SK-N-SH treated with all-trans-retinoic acid at 6 μM for 48 hours (cell line): ENCODE results near the gene BAX.

Experiments used
- ATAC-seq: fragments of 200-7000 bp; cut with Tn5 transposase; 3 replicates; pipeline ENCODE4 v1.9.1; 2020; ENCODE audit warnings: mild to moderate bottlenecking, moderate library complexity
- ARNTL ChIP-seq: fragments of 450-650 bp; formaldehyde crosslinking; IDR thresholded peaks from 2 replicates; pipeline ENCODE4 v1.5.0; 2020; ENCODE audit warnings: low read depth, mild to moderate bottlenecking, moderate library complexity, borderline replicate concordance
- BACH2 ChIP-seq: fragments of 250-450 bp; sonication (Bioruptor Pico); IDR thresholded peaks from 2 replicates; pipeline ENCODE4 v1.9.0; 2021; ENCODE audit warnings: mild to moderate bottlenecking, borderline replicate concordance
- CSDC2 ChIP-seq: fragments of 250-450 bp; sonication (Bioruptor Pico); IDR thresholded peaks from 2 replicates; pipeline ENCODE4 v1.5.0; 2020; ENCODE audit warnings: mild to moderate bottlenecking, moderate library complexity
- ESRRG ChIP-seq: fragments of 250-450 bp; sonication (Bioruptor Pico); IDR thresholded peaks from 2 replicates; pipeline ENCODE4 v1.6.1; 2021; ENCODE audit warnings: mild to moderate bottlenecking
- ISL1 ChIP-seq: fragments of 250-450 bp; sonication (Bioruptor Pico); IDR thresholded peaks from 2 replicates; pipeline ENCODE4 v2.1.2; 2022; ENCODE audit warnings: mild to moderate bottlenecking, moderate library complexity
- OSR1 ChIP-seq: fragments of 250-450 bp; sonication (Bioruptor Pico); IDR thresholded peaks from 2 replicates; pipeline ENCODE4 v1.8.0; 2022; ENCODE audit warnings: moderate library complexity, mild to moderate bottlenecking, inconsistent platforms
- RARB ChIP-seq: fragments of 250-450 bp; sonication (Bioruptor Pico); IDR thresholded peaks from 2 replicates; pipeline ENCODE4 v1.8.0; 2021; ENCODE audit warnings: mild to moderate bottlenecking, moderate library complexity
- TCF4 ChIP-seq: fragments of 250-450 bp; sonication (Bioruptor Pico); IDR thresholded peaks from 2 replicates; pipeline ENCODE4 v1.8.0; 2021; ENCODE audit warnings: mild to moderate bottlenecking, moderate library complexity, borderline replicate concordance
- ZC3H10 ChIP-seq: fragments of 250-450 bp; sonication (Bioruptor Pico); IDR thresholded peaks from 2 replicates; pipeline ENCODE4 v1.5.1; 2021; ENCODE audit warnings: mild to moderate bottlenecking, moderate library complexity
- ZFP3 ChIP-seq: fragments of 250-450 bp; sonication (Bioruptor Pico); IDR thresholded peaks from 2 replicates; pipeline ENCODE4 v1.5.0; 2020; ENCODE audit warnings: mild to moderate bottlenecking, moderate library complexity
- ZFP30 ChIP-seq: fragments of 450-650 bp; formaldehyde crosslinking; IDR thresholded peaks from 2 replicates; pipeline ENCODE4 v1.5.0; 2022; ENCODE audit warnings: mild to moderate bottlenecking, moderate library complexity
- ZNF565 ChIP-seq: fragments of 450-650 bp; formaldehyde crosslinking; conservative IDR thresholded peaks from 2 replicates; pipeline ENCODE4 v1.5.0; 2020; ENCODE audit warnings: low read depth, mild to moderate bottlenecking, moderate library complexity
- TF ChIP-seq, protein P1 (sequence below): fragments of 250-450 bp; sonication (Bioruptor Pico); IDR thresholded peaks from 2 replicates; pipeline ENCODE4 v1.8.0; 2020; ENCODE audit warnings: mild to moderate bottlenecking, moderate library complexity, borderline replicate concordance
- TF ChIP-seq, protein P2 (sequence below): fragments of 250-450 bp; sonication (Bioruptor Pico); IDR thresholded peaks from 2 replicates; pipeline ENCODE4 v1.5.1; 2021; ENCODE audit warnings: mild to moderate bottlenecking, moderate library complexity
- TF ChIP-seq, protein P3 (sequence below): fragments of 250-450 bp; sonication (Bioruptor Pico); IDR thresholded peaks from 2 replicates; pipeline ENCODE4 v1.5.0; 2020; ENCODE audit warnings: mild to moderate bottlenecking, moderate library complexity
- TF ChIP-seq, protein P4 (sequence below): fragments of 250-450 bp; sonication (Bioruptor Pico); IDR thresholded peaks from 2 replicates; pipeline ENCODE4 v1.5.1; 2020; ENCODE audit warnings: low read depth, mild to moderate bottlenecking, moderate library complexity
- TF ChIP-seq, protein P5 (sequence below): fragments of 250-450 bp; sonication (Bioruptor Pico); IDR thresholded peaks from 2 replicates; pipeline ENCODE4 v1.8.0; 2021; ENCODE audit warnings: low read depth, mild to moderate bottlenecking, moderate library complexity, borderline replicate concordance

The BAX gene

DNA sequence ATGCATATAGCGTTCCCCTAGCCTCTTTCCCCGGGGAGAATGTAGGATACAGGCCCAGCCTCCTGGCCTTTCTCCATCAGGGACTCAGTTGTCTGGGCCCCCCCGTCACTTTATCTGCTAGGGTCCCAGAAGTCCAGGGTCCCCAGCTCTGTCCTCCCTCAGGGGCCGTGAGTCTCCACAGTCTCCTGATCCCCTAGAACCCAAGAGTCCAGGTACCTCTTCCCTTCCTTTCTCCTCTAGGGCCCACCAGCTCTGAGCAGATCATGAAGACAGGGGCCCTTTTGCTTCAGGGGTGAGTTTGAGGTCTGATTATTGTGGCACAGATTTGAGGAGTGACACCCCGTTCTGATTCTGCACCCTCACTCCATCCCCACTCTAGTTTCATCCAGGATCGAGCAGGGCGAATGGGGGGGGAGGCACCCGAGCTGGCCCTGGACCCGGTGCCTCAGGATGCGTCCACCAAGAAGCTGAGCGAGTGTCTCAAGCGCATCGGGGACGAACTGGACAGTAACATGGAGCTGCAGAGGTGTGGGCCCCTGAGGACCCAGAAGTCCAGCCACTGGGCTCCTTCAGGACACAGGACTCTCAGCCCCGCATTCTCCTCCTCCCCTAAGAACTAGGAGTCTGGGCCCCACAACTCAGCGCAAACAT is 758 bp downstream of the BAX start:
- ATAC-seq = no peak
- TF ChIP-seq, protein P1, sequence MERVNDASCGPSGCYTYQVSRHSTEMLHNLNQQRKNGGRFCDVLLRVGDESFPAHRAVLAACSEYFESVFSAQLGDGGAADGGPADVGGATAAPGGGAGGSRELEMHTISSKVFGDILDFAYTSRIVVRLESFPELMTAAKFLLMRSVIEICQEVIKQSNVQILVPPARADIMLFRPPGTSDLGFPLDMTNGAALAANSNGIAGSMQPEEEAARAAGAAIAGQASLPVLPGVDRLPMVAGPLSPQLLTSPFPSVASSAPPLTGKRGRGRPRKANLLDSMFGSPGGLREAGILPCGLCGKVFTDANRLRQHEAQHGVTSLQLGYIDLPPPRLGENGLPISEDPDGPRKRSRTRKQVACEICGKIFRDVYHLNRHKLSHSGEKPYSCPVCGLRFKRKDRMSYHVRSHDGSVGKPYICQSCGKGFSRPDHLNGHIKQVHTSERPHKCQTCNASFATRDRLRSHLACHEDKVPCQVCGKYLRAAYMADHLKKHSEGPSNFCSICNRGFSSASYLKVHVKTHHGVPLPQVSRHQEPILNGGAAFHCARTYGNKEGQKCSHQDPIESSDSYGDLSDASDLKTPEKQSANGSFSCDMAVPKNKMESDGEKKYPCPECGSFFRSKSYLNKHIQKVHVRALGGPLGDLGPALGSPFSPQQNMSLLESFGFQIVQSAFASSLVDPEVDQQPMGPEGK (CRISPR knock-in tag) = no peak
- TF ChIP-seq, protein P2, sequence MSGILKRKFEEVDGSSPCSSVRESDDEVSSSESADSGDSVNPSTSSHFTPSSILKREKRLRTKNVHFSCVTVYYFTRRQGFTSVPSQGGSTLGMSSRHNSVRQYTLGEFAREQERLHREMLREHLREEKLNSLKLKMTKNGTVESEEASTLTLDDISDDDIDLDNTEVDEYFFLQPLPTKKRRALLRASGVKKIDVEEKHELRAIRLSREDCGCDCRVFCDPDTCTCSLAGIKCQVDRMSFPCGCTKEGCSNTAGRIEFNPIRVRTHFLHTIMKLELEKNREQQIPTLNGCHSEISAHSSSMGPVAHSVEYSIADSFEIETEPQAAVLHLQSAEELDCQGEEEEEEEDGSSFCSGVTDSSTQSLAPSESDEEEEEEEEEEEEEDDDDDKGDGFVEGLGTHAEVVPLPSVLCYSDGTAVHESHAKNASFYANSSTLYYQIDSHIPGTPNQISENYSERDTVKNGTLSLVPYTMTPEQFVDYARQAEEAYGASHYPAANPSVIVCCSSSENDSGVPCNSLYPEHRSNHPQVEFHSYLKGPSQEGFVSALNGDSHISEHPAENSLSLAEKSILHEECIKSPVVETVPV = no peak
- TF ChIP-seq, protein P3, sequence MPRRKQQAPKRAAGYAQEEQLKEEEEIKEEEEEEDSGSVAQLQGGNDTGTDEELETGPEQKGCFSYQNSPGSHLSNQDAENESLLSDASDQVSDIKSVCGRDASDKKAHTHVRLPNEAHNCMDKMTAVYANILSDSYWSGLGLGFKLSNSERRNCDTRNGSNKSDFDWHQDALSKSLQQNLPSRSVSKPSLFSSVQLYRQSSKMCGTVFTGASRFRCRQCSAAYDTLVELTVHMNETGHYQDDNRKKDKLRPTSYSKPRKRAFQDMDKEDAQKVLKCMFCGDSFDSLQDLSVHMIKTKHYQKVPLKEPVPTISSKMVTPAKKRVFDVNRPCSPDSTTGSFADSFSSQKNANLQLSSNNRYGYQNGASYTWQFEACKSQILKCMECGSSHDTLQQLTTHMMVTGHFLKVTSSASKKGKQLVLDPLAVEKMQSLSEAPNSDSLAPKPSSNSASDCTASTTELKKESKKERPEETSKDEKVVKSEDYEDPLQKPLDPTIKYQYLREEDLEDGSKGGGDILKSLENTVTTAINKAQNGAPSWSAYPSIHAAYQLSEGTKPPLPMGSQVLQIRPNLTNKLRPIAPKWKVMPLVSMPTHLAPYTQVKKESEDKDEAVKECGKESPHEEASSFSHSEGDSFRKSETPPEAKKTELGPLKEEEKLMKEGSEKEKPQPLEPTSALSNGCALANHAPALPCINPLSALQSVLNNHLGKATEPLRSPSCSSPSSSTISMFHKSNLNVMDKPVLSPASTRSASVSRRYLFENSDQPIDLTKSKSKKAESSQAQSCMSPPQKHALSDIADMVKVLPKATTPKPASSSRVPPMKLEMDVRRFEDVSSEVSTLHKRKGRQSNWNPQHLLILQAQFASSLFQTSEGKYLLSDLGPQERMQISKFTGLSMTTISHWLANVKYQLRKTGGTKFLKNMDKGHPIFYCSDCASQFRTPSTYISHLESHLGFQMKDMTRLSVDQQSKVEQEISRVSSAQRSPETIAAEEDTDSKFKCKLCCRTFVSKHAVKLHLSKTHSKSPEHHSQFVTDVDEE (CRISPR knock-in tag) = no peak
- TF ChIP-seq ISL1 (CRISPR knock-in tag) = no peak
- TF ChIP-seq ZFP3 (CRISPR knock-in tag) = no peak
- TF ChIP-seq, all 23 proteins: peak for 0

DNA sequence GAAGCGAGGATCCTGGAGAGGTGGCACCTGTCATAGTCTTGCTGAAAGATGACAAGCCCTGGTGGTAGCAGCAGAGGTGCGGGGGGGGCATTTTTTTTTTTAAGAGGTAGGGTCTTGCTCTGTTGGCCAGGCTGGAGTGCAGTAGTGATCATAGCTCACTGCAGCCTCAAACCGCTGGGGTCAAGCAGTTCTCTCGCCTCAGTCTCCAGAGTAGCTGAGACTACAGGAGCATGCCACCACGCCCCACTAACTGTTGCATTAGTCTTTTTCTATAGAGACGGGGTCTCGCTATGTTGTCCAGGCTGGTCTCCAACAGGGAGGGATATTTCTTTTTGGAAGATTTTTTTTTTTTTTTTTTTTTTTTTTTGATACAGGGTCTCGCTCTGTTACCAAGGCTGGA is 3.3 kb downstream of the BAX start:
- no peak for TF ChIP-seq ZFP30
- no peak for ATAC-seq

DNA sequence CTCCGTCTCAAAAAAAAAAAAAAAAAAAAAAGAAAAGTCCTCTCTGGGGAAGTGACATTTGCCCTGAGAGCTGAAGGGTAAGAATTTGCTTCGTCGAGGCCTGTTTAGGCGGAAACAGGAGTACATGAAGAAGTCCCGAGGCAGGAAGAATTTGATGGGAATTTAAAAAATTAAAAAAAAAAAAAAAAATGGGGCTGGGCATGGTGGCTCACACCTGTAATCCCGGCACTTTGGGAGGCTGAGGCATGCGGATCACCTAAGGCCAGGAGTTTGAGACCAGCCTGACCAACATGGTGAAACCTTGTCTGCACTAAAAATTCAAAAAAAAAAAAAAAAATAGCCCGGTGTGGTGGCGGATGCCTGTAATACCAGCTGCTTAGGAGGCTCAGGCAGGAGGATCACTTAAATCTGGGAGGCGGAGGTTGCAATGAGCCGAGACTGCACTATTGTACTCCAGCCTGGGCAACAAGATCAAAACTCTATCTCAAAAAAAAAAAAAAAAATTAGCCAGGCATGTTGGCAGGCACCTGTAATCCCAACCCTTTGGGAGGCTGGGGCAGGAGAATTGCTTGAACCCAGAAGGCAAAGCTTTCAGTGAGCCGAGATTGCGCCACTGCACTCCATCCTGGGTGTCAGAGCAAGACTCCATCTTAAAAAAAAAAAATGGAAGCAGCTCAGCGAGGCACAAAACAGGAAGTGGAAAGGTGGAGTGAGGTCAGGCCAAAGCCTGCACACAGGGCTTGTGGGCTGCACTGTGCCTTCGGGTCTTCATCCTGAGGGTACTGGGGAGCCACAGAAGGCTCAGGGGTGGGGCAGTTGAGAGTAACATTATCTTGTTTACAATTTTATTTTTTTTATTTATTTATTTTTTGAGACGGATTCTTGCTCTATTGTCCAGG is 4.9 kb downstream of the BAX start:
- no peak for ATAC-seq
- no peak for TF ChIP-seq ESRRG (CRISPR knock-in tag)
- no peak for TF ChIP-seq ZFP30
- no peak for TF ChIP-seq ZFP3 (CRISPR knock-in tag)
- TF ChIP-seq ZC3H10 (CRISPR knock-in tag) = no peak
- TF ChIP-seq ISL1 (CRISPR knock-in tag) = no peak
- no peak for TF ChIP-seq ARNTL
- no peak for TF ChIP-seq OSR1 (CRISPR knock-in tag)
- no peak for TF ChIP-seq BACH2 (CRISPR knock-in tag)
- TF ChIP-seq, protein P4, sequence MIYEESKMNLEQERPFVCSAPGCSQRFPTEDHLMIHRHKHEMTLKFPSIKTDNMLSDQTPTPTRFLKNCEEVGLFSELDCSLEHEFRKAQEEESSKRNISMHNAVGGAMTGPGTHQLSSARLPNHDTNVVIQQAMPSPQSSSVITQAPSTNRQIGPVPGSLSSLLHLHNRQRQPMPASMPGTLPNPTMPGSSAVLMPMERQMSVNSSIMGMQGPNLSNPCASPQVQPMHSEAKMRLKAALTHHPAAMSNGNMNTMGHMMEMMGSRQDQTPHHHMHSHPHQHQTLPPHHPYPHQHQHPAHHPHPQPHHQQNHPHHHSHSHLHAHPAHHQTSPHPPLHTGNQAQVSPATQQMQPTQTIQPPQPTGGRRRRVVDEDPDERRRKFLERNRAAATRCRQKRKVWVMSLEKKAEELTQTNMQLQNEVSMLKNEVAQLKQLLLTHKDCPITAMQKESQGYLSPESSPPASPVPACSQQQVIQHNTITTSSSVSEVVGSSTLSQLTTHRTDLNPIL (CRISPR knock-in tag) = no peak
- no peak for TF ChIP-seq RARB (CRISPR knock-in tag)
- TF ChIP-seq, protein P5, sequence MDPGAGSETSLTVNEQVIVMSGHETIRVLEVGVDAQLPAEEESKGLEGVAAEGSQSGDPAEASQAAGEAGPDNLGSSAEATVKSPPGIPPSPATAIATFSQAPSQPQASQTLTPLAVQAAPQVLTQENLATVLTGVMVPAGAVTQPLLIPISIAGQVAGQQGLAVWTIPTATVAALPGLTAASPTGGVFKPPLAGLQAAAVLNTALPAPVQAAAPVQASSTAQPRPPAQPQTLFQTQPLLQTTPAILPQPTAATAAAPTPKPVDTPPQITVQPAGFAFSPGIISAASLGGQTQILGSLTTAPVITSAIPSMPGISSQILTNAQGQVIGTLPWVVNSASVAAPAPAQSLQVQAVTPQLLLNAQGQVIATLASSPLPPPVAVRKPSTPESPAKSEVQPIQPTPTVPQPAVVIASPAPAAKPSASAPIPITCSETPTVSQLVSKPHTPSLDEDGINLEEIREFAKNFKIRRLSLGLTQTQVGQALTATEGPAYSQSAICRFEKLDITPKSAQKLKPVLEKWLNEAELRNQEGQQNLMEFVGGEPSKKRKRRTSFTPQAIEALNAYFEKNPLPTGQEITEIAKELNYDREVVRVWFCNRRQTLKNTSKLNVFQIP = no peak
- TF ChIP-seq ZNF565 (CRISPR knock-in tag) = no peak
- no peak for TF ChIP-seq TCF4 (CRISPR knock-in tag)
- TF ChIP-seq, protein P3 (CRISPR knock-in tag) = no peak
- no peak for TF ChIP-seq CSDC2 (CRISPR knock-in tag)
